HCT116 (cell line): ENCODE data around the gene TMEM181. TPM values are rescaled to one million over a fixed set of nuclear protein-coding genes. Genes with fewer than 3 reads are reported as not detected.

Experiments used
- ATAC-seq: fragments of 200-7000 bp; cut with Tn5 transposase; 2 replicates; pipeline ENCODE4 v1.9.1; 2020; ENCODE audit warnings: mild to moderate bottlenecking, moderate library complexity
- BruUV-seq: library from RNA; stranded (reverse); fragments of 400-500 nt; replicated peaks from 2 replicates; lab custom pipeline; 2021; lab: Mats Ljungman, UMichigan
- CTCF ChIA-PET: fragments of 300-600 bp; sonication (Branson Sonifier 250); formaldehyde crosslinking; loops from one replicate; lab custom pipeline; 2021; ENCODE audit warnings: antibody characterized with exemption; lab: Charles Lee
- POLR2A ChIA-PET: fragments of 300-600, 350-600 bp; sonication (Branson Sonifier 250); formaldehyde crosslinking; loops from one replicate; lab custom pipeline; 2021; ENCODE audit warnings: antibody characterized with exemption; lab: Charles Lee
- RAD21 ChIA-PET, 2 experiments: fragments of 300-600 bp; sonication (Branson Sonifier 250); formaldehyde crosslinking; loops; one replicate each; lab custom pipeline; 2023; ENCODE audit warnings: low total read pairs in 2 of 2; ENCODE audit not compliant: uncharacterized antibody in 2 of 2, unreplicated experiment in 2 of 2, low non-redundant PET in 1 of 2; lab: Charles Lee
- DNase-seq: peaks from one replicate; pipeline ENCODE4 v3.0.0-alpha.2; 2010; ENCODE audit warnings: low read depth, low spot score
- H2AFZ ChIP-seq: fragments of 200-600 bp; shearing (Covaris generic), sonication (generic); 2 replicates; pipeline ENCODE4 v1.6.1; 2017; ENCODE audit warnings: low read depth, mixed run types, mixed read lengths, antibody characterized with exemption, low read length; ENCODE audit not compliant: poor library complexity, severe bottlenecking
- H3K27ac ChIP-seq: 2 replicates; pipeline ENCODE4 v1.5.1; 2012; ENCODE audit warnings: low read depth, low read length
- H3K27me3 ChIP-seq: fragments of 200-600 bp; sonication (generic); 2 replicates; pipeline ENCODE4 v1.6.1; 2016; ENCODE audit warnings: mixed run types, low read length, mixed read lengths; ENCODE audit not compliant: insufficient read depth
- H3K36me3 ChIP-seq, 2 experiments: fragments of 200-500 bp in 1 of 2; fragments of 200-600 bp in 1 of 2; sonication (Bioruptor generic) in 1 of 2; sonication (generic) in 1 of 2; 2 replicates each; pipeline versions ENCODE4 v1.5.1 to v1.6.1; 2014 to 2016; ENCODE audit warnings: low read length in 2 of 2, inconsistent platforms in 1 of 2, mixed read lengths in 1 of 2, mixed run types in 1 of 2; ENCODE audit not compliant: insufficient read depth in 2 of 2, control insufficient read depth in 1 of 2
- H3K4me1 ChIP-seq, 2 experiments: fragments of 200-600 bp in 1 of 2; sonication (generic) in 1 of 2; 2 replicates each; pipeline versions ENCODE4 v1.5.1 to v1.6.1; 2012 to 2017; ENCODE audit warnings: low read length in 2 of 2, inconsistent platforms in 1 of 2, mild to moderate bottlenecking in 1 of 2, mixed read lengths in 1 of 2, mixed run types in 1 of 2, moderate library complexity in 1 of 2; ENCODE audit not compliant: insufficient read depth in 2 of 2, control insufficient read depth in 1 of 2
- H3K4me2 ChIP-seq: fragments of 200-600 bp; sonication (generic); 2 replicates; pipeline ENCODE4 v1.6.1; 2017; ENCODE audit warnings: mixed run types, low read length, mixed read lengths
- H3K4me3 ChIP-seq, 2 experiments: fragments of 200-600 bp in 1 of 2; sonication (generic) in 1 of 2; replicated peaks in 1 of 2; 2 replicates each; pipeline ENCODE4 v1.5.1; 2011 to 2016; ENCODE audit warnings: low read length in 2 of 2, control low read depth in 1 of 2, low read depth in 1 of 2, mild to moderate bottlenecking in 1 of 2, mixed read lengths in 1 of 2, mixed run types in 1 of 2
- H3K79me2 ChIP-seq: fragments of 200-600 bp; sonication (generic); 2 replicates; pipeline ENCODE4 v1.6.1; 2017; ENCODE audit warnings: mild to moderate bottlenecking, mixed run types, low read length, moderate library complexity, mixed read lengths; ENCODE audit not compliant: insufficient read depth
- H3K9ac ChIP-seq: fragments of 200-600 bp; sonication (generic); 2 replicates; pipeline ENCODE4 v1.6.1; 2016; ENCODE audit warnings: low read length, mixed read lengths
- H3K9me2 ChIP-seq: fragments of 200-600 bp; sonication (generic), shearing (Covaris generic); 2 replicates; pipeline ENCODE4 v1.6.1; 2017; ENCODE audit warnings: mixed run types, mild to moderate bottlenecking, moderate library complexity; ENCODE audit not compliant: insufficient read depth
- H3K9me3 ChIP-seq, 2 experiments: fragments of 200-500 bp in 1 of 2; fragments of 200-600 bp in 1 of 2; sonication (Bioruptor generic) in 1 of 2; sonication (generic) in 1 of 2; 2 replicates each; pipeline ENCODE4 v1.6.1; 2014 to 2017; ENCODE audit warnings: low read length in 2 of 2, mixed read lengths in 2 of 2, inconsistent platforms in 1 of 2, low read depth in 1 of 2, mild to moderate bottlenecking in 1 of 2, mixed run types in 1 of 2, moderate library complexity in 1 of 2; ENCODE audit not compliant: control insufficient read depth in 1 of 2, insufficient read depth in 1 of 2
- H4K20me1 ChIP-seq: fragments of 200-600 bp; sonication (generic), shearing (Covaris generic); 2 replicates; pipeline ENCODE4 v1.6.1; 2017; ENCODE audit warnings: mixed run types, mild to moderate bottlenecking, moderate library complexity; ENCODE audit not compliant: insufficient read depth
- CBX3 ChIP-seq: IDR thresholded peaks from 2 replicates; pipeline ENCODE4 v1.6.1; 2012; ENCODE audit warnings: low read depth
- EGR1 ChIP-seq: IDR thresholded peaks from 2 replicates; pipeline ENCODE4 v1.6.1; 2012; ENCODE audit warnings: low read depth
- EZH2 ChIP-seq: fragments of 200-600 bp; sonication (generic); IDR thresholded peaks from 2 replicates; pipeline ENCODE4 v1.6.1; 2017; ENCODE audit warnings: antibody characterized with exemption, mixed run types
- EZH2phosphoT487 ChIP-seq: fragments of 200-600 bp; IDR thresholded peaks from 2 replicates; pipeline ENCODE4 v1.6.1; 2018; ENCODE audit warnings: antibody characterized with exemption, borderline replicate concordance
- POLR2AphosphoS5 ChIP-seq: IDR thresholded peaks from 2 replicates; pipeline ENCODE4 v1.6.1; 2011; ENCODE audit warnings: mild to moderate bottlenecking, low read depth, low read length, moderate library complexity
- REST ChIP-seq: IDR thresholded peaks from 2 replicates; pipeline ENCODE4 v1.6.1; 2012; ENCODE audit warnings: low read depth
- SIN3A ChIP-seq: IDR thresholded peaks from 2 replicates; pipeline ENCODE4 v1.6.1; 2012; ENCODE audit warnings: low read depth
- SRF ChIP-seq: IDR thresholded peaks from 2 replicates; pipeline ENCODE4 v1.6.1; 2012; ENCODE audit warnings: low read depth
- TCF7L2 ChIP-seq: IDR thresholded peaks from 2 replicates; pipeline ENCODE4 v1.7.0; 2011; ENCODE audit warnings: borderline replicate concordance, inconsistent platforms; ENCODE audit not compliant: insufficient read depth, insufficient read length; ENCODE audit errors: extremely low read depth
- YY1 ChIP-seq: IDR thresholded peaks from 2 replicates; pipeline ENCODE4 v1.6.1; 2011; ENCODE audit warnings: low read length, low read depth, moderate library complexity, mild to moderate bottlenecking; ENCODE audit not compliant: insufficient replicate concordance; ENCODE audit errors: extremely low read depth
- ZBTB33 ChIP-seq: IDR thresholded peaks from 2 replicates; pipeline ENCODE4 v1.6.1; 2011; ENCODE audit warnings: mild to moderate bottlenecking, low read length, moderate library complexity; ENCODE audit not compliant: insufficient replicate concordance; ENCODE audit errors: extremely low read depth
- ZFX ChIP-seq: fragments of 450-650 bp; IDR thresholded peaks from 2 replicates; pipeline ENCODE4 v1.6.1; 2017
- ZNF274 ChIP-seq: fragments of 200-500 bp; sonication (Bioruptor generic); IDR thresholded peaks from 2 replicates; pipeline ENCODE4 v1.6.1; 2014; ENCODE audit warnings: mild to moderate bottlenecking, low read depth, low read length, inconsistent platforms
- intact Hi-C: fragments of 100-400 bp; cut with micrococcal nuclease; formaldehyde crosslinking; loops from 2 replicates; pipeline ENCODE4 v1.10.0; 2022
- total RNA-seq: library from RNA; stranded (reverse); gene quantifications from one replicate; pipeline ENCODE4 v1.2.1, GENCODE V29; 2021; ENCODE audit not compliant: unreplicated experiment
- TF ChIP-seq, protein P1 (sequence below), 3 experiments: fragments of 200-600 bp in 1 of 3; sonication (generic) in 1 of 3; IDR thresholded peaks in 2 of 3; conservative IDR thresholded peaks in 1 of 3; 2 replicates each; pipeline ENCODE4 v1.5.1; 2012 to 2017; ENCODE audit warnings: low read depth in 2 of 3, low read length in 2 of 3, antibody characterized with exemption in 1 of 3, borderline replicate concordance in 1 of 3, control low read depth in 1 of 3, mild to moderate bottlenecking in 1 of 3, mixed read lengths in 1 of 3, mixed run types in 1 of 3, moderate library complexity in 1 of 3; ENCODE audit not compliant: insufficient read depth in 1 of 3

The TMEM181 gene
- total RNA-seq, 1 experiment from 2014 or later = 34.4 TPM

DNA sequence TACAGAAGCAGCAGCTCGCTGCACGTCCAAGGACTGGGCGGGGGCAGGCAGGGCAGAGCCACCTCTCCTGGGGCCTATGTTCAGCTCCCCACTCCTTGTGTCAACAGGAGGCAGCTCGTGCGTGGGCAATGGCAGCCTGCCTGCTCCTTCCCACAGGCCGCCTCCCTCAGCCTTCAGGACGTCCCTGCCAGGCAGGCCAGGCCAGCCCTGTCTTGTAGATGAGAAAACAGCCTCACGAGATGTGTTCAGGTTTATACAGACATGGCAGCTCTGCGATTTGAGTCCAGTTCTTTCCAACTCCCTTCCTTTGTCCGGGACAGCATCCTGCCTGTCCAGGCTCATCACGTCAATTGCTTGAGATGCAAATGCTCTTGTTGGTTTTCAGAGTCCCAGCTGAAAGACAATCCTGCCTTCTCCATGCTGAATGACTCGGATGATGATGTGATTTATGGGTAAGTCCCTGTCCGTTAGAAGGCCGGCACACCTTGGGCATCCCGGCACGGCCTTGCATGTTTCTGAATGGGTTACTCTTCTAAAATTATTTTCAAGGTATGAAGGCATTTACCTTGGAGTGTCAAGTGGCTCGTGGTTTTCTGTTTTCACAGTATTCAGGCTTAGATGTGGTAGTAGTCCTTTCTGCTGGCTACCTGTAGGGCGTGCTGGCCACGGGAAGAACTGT, 71.2 kb downstream of the TMEM181 start:
- peak overlapping the region; percentile 20; the same call in 1 of the 2 replicates for H3K27ac ChIP-seq
- peaks cover 8 to 39% of the 10 kb centered on the region in 2 experiments; a peak in 3 of 4 replicates for H3K4me1 ChIP-seq
- ChIA-PET CTCF (no interaction called here), RAD21 (interaction anchor here in 1 of 2 experiments (0.6 kb wide), 1 partner anchor 368 kb away, joined by 4 read pairs; no protein-coding TSS in a partner anchor), POLR2A (no interaction called here)
- H3K9ac ChIP-seq = peak overlapping the region; percentile 20; the same call in 1 of the 2 replicates
- H2AFZ ChIP-seq = no peak overlapping the region
- H3K79me2 ChIP-seq = peaks cover 12% of the 10 kb centered on the region; the same call in 1 of the 2 replicates
- ATAC-seq (no peak), DNase-seq (no peak)
- H4K20me1 ChIP-seq = no peaks in the 10 kb centered on the region
- BruUV-seq = no TSS peak
- H3K4me3 ChIP-seq = no peak overlapping the region
- no peaks in the 10 kb centered on the region for H3K9me2 ChIP-seq
- no peaks in the 10 kb centered on the region for H3K9me3 ChIP-seq
- peak overlapping the region; percentile 48; the same call in 1 of the 2 replicates for H3K4me2 ChIP-seq
- intact Hi-C loops = no loop called here
- TF ChIP-seq TCF7L2 = no peak
- no peak for TF ChIP-seq ZBTB33
- TF ChIP-seq POLR2AphosphoS5 = no peak; the same call in 1 of the 2 replicates
- TF ChIP-seq EGR1 = no peak
- no peak for TF ChIP-seq EZH2phosphoT487
- no peak for TF ChIP-seq SRF
- TF ChIP-seq, protein P1, sequence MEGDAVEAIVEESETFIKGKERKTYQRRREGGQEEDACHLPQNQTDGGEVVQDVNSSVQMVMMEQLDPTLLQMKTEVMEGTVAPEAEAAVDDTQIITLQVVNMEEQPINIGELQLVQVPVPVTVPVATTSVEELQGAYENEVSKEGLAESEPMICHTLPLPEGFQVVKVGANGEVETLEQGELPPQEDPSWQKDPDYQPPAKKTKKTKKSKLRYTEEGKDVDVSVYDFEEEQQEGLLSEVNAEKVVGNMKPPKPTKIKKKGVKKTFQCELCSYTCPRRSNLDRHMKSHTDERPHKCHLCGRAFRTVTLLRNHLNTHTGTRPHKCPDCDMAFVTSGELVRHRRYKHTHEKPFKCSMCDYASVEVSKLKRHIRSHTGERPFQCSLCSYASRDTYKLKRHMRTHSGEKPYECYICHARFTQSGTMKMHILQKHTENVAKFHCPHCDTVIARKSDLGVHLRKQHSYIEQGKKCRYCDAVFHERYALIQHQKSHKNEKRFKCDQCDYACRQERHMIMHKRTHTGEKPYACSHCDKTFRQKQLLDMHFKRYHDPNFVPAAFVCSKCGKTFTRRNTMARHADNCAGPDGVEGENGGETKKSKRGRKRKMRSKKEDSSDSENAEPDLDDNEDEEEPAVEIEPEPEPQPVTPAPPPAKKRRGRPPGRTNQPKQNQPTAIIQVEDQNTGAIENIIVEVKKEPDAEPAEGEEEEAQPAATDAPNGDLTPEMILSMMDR (IDR thresholded peaks at IDR 0.05 in 2 of 3, conservative IDR thresholded peaks at IDR 0.05 in 1 of 3; ENCODE audit: borderline replicate concordance in 1 of 3, insufficient read depth in 1 of 3, low read depth in 2 of 3, low read length in 2 of 3) = no peak
- TF ChIP-seq SIN3A = no peak
- TF ChIP-seq REST = no peak
- no peak for TF ChIP-seq YY1
- no peak for TF ChIP-seq ZFX
- no peak for TF ChIP-seq ZNF274
- no peak for TF ChIP-seq CBX3
- no peak for TF ChIP-seq EZH2
- H3K27me3 ChIP-seq = no peaks in the 10 kb centered on the region
- H3K36me3 ChIP-seq = peaks cover 10 to 42% of the 10 kb centered on the region in 2 experiments; a peak in 3 of 4 replicates
